BLaER1 treated with 17β-estradiol and CSF1 and Interleukin-3, amounts not matched to agents 10 nM and 100 nM (cell line): ENCODE measurements around the gene FOSL2.
A peak's percentile ranks its signal among the peaks of the same experiment; 100 is the strongest.

Experiments
- H3K27ac ChIP-seq, 11 experiments: shearing (Covaris generic); formaldehyde crosslinking; 2 replicates each; pipeline ENCODE4 v1.8.1; 2022
- H3K27me3 ChIP-seq, 11 experiments: shearing (Covaris generic); formaldehyde crosslinking; 2 replicates each; pipeline ENCODE4 v1.8.1; 2022
- H3K36me3 ChIP-seq, 11 experiments: shearing (Covaris generic); formaldehyde crosslinking; 2 replicates each; pipeline ENCODE4 v1.8.1; 2022
- H3K4me1 ChIP-seq, 10 experiments: shearing (Covaris generic); formaldehyde crosslinking; 2 replicates each; pipeline ENCODE4 v1.8.1; 2022
- H3K4me2 ChIP-seq, 11 experiments: shearing (Covaris generic); formaldehyde crosslinking; 2 replicates each; pipeline ENCODE4 v1.8.1; 2022
- H3K4me3 ChIP-seq, 10 experiments: shearing (Covaris generic); formaldehyde crosslinking; 2 replicates each; pipeline ENCODE4 v1.8.1; 2022
- H3K9ac ChIP-seq, 11 experiments: shearing (Covaris generic); formaldehyde crosslinking; 2 replicates each; pipeline ENCODE4 v1.8.1; 2022
- H3K9me3 ChIP-seq, 11 experiments: shearing (Covaris generic); formaldehyde crosslinking; replicated peaks in 1 of 11; 2 replicates each; pipeline ENCODE4 v1.8.1; 2022
- H4K20me1 ChIP-seq, 11 experiments: shearing (Covaris generic); formaldehyde crosslinking; 2 replicates each; pipeline ENCODE4 v1.8.1; 2022
- Cebpa-rat ChIP-seq, 11 experiments: shearing (Covaris generic); IDR thresholded peaks; 2 replicates each; pipeline ENCODE4 v1.8.1; 2022

The FOSL2 gene

GRCh38 chr2:28449488-28450395, 57.1 kb downstream of the FOSL2 start:
- H3K9me3 ChIP-seq: peaks cover 0 to 12% (median 0%) of the 10 kb centered on the region in 11 experiments; a peak in 6 of 22 replicates
- peak overlapping the region in 10 of 11 experiments; percentile 61 to 94 (median 82); a peak in 20 of 22 replicates for H3K27ac ChIP-seq
- no peak overlapping the region for H3K4me3 ChIP-seq
- H4K20me1 ChIP-seq: no peaks in the 10 kb centered on the region
- no peak for TF ChIP-seq Cebpa-rat (IDR thresholded peaks at IDR 0.05)
- H3K4me1 ChIP-seq: peaks cover 10 to 94% (median 68%) of the 10 kb centered on the region in 10 experiments; a peak in 18 of 20 replicates
- H3K9ac ChIP-seq: peak overlapping the region in 5 of 11 experiments; percentile 67 to 79 (median 77); a peak in 9 of 22 replicates
- H3K36me3 ChIP-seq: no peaks in the 10 kb centered on the region
- no peaks in the 10 kb centered on the region for H3K27me3 ChIP-seq
- peak overlapping the region in 8 of 11 experiments; percentile 56 to 95 (median 82); a peak in 16 of 22 replicates for H3K4me2 ChIP-seq

GRCh38 chr2:28450901-28451565, 58.4 kb downstream of the FOSL2 start:
- H4K20me1 ChIP-seq: no peaks in the 10 kb centered on the region
- H3K9ac ChIP-seq: no peak overlapping the region
- H3K4me3 ChIP-seq: no peak overlapping the region
- H3K36me3 ChIP-seq: no peaks in the 10 kb centered on the region
- TF ChIP-seq Cebpa-rat (IDR thresholded peaks at IDR 0.05): no peak
- H3K27me3 ChIP-seq: no peaks in the 10 kb centered on the region
- H3K27ac ChIP-seq: peak overlapping the region in 5 of 11 experiments; percentile 23 to 94 (median 92); a peak in 4 of 22 replicates
- H3K4me2 ChIP-seq: peak overlapping the region in 4 of 11 experiments; percentile 47 to 92 (median 79); a peak in 6 of 22 replicates
- H3K4me1 ChIP-seq: peaks cover 10 to 81% (median 60%) of the 10 kb centered on the region in 10 experiments; a peak in 18 of 20 replicates
- H3K9me3 ChIP-seq: peaks cover 0 to 12% (median 0%) of the 10 kb centered on the region in 11 experiments; a peak in 6 of 22 replicates

GRCh38 chr2:28451793-28452533, 59.3 kb downstream of the FOSL2 start:
- Histone ChIP-seq H3K4me3 (no peak overlapping the region), H3K9me3 (peaks cover 0 to 10% (median 0%) of the 10 kb centered on the region in 11 experiments; a peak in 6 of 22 replicates), H3K4me1 (peaks cover 10 to 72% (median 50%) of the 10 kb centered on the region in 10 experiments; a peak in 18 of 20 replicates), H3K27ac (peak overlapping the region in 9 of 11 experiments; percentile 10 to 55 (median 32); a peak in 13 of 22 replicates), H3K27me3 (no peaks in the 10 kb centered on the region), H4K20me1 (no peaks in the 10 kb centered on the region), H3K4me2 (peak overlapping the region in 9 of 11 experiments; percentile 22 to 92 (median 46); a peak in 15 of 22 replicates), H3K36me3 (no peaks in the 10 kb centered on the region), H3K9ac (peak overlapping the region in 5 of 11 experiments; percentile 8 to 41 (median 32); a peak in 6 of 22 replicates)
- no peak for TF ChIP-seq Cebpa-rat (IDR thresholded peaks at IDR 0.05)

- Histone ChIP-seq H3K4me2 (peak overlapping the region in 9 of 11 experiments; percentile 22 to 92 (median 46); a peak in 13 of 22 replicates), H3K9ac (peak overlapping the region in 4 of 11 experiments; percentile 12 to 41 (median 30); a peak in 4 of 22 replicates), H3K4me3 (no peak overlapping the region), H3K36me3 (no peaks in the 10 kb centered on the region), H3K27ac (peak overlapping the region in 3 of 11 experiments; percentile 17 to 55 (median 47); a peak in 6 of 22 replicates), H3K4me1 (peaks cover 10 to 65% (median 44%) of the 10 kb centered on the region in 10 experiments; a peak in 18 of 20 replicates), H3K9me3 (peaks cover 0 to 8% (median 0%) of the 10 kb centered on the region in 11 experiments; a peak in 6 of 22 replicates), H4K20me1 (no peaks in the 10 kb centered on the region), H3K27me3 (no peaks in the 10 kb centered on the region)
- TF ChIP-seq Cebpa-rat (IDR thresholded peaks at IDR 0.05): no peak
These were observed 60.0 kb downstream of the FOSL2 start for GRCh38 chr2:28452534-28453081.

- peaks cover 0 to 4% (median 0%) of the 10 kb centered on the region in 11 experiments; a peak in 1 of 22 replicates for H3K9me3 ChIP-seq
- TF ChIP-seq Cebpa-rat (IDR thresholded peaks at IDR 0.05): no peak
- H3K36me3 ChIP-seq: no peaks in the 10 kb centered on the region
- no peaks in the 10 kb centered on the region for H3K27me3 ChIP-seq
- peak overlapping the region in 1 of 11 experiments; percentile 23; a peak in 3 of 22 replicates for H3K9ac ChIP-seq
- H3K4me3 ChIP-seq: no peak overlapping the region
- H3K4me1 ChIP-seq: peaks cover 3 to 57% (median 37%) of the 10 kb centered on the region in 10 experiments; a peak in 18 of 20 replicates
- no peaks in the 10 kb centered on the region for H4K20me1 ChIP-seq
- H3K27ac ChIP-seq: peak overlapping the region in 2 of 11 experiments; percentile 4 to 33; a peak in 3 of 22 replicates
- no peak overlapping the region for H3K4me2 ChIP-seq
These were observed 60.7 kb downstream of the FOSL2 start for GRCh38 chr2:28453396-28453795.

- Histone ChIP-seq H3K36me3 (no peaks in the 10 kb centered on the region), H3K27me3 (no peaks in the 10 kb centered on the region), H3K27ac (peak overlapping the region in 2 of 11 experiments; percentile 4 to 33; a peak in 3 of 22 replicates), H4K20me1 (no peaks in the 10 kb centered on the region), H3K4me2 (0 out of 22 replicates have a peak overlapping the region, but pooled peaks of 1 of the 11 experiments have one; percentile 5), H3K9me3 (0 out of 22 replicates have a peak, but pooled peaks cover 0 to 4% (median 0%) of the 10 kb centered on the region in 11 experiments), H3K9ac (no peak overlapping the region; a peak in 1 of 22 replicates), H3K4me1 (peaks cover 0 to 49% (median 28%) of the 10 kb centered on the region in 10 experiments; a peak in 16 of 20 replicates), H3K4me3 (no peak overlapping the region)
- no peak for TF ChIP-seq Cebpa-rat (IDR thresholded peaks at IDR 0.05)
These were observed 61.6 kb downstream of the FOSL2 start for GRCh38 chr2:28454016-28454930.

- no peak for TF ChIP-seq Cebpa-rat (IDR thresholded peaks at IDR 0.05)
- Histone ChIP-seq H3K4me1 (peaks cover 0 to 19% (median 6%) of the 10 kb centered on the region in 10 experiments; a peak in 16 of 20 replicates), H4K20me1 (no peaks in the 10 kb centered on the region), H3K9ac (no peak overlapping the region), H3K27me3 (no peaks in the 10 kb centered on the region), H3K36me3 (no peaks in the 10 kb centered on the region), H3K4me3 (no peak overlapping the region), H3K9me3 (peaks cover 0 to 11% (median 6%) of the 10 kb centered on the region in 11 experiments; a peak in 18 of 22 replicates), H3K4me2 (no peak overlapping the region), H3K27ac (no peak overlapping the region)
These were observed 64.6 kb downstream of the FOSL2 start for GRCh38 chr2:28457237-28457636.
